ENCODE data around the gene AAK1. TPM values are rescaled to one million over a fixed set of nuclear protein-coding genes. Genes with fewer than 3 reads are reported as not detected.

The AAK1 gene
- total RNA-seq, 1 experiment from 2014 or later = 35.6 TPM

DNA sequence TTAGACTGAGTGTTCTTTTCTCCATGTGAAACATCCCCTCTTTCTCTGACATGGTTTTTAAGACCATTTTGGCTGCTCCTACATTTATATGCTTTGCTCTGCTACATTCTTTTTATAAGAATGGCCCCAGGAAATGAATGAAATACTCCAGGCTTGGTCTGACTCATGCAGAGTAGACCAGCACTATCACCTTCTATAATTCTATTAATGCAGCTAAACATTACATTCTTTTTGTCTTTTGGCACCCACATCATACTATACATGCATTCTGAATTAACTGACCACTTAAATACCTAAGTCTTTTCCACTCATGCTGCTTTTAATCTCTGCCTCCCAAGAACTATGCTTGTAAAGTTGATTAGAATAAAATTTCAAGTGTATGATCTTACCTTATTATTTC is 94.1 kb downstream of the AAK1 start:
- H3K36me3 Mint-ChIP-seq = peaks cover 23% of the 10 kb centered on the region
- no peak for DNase-seq (ENCODE audit: low spot score)
- ATAC-seq = no peak

DNA sequence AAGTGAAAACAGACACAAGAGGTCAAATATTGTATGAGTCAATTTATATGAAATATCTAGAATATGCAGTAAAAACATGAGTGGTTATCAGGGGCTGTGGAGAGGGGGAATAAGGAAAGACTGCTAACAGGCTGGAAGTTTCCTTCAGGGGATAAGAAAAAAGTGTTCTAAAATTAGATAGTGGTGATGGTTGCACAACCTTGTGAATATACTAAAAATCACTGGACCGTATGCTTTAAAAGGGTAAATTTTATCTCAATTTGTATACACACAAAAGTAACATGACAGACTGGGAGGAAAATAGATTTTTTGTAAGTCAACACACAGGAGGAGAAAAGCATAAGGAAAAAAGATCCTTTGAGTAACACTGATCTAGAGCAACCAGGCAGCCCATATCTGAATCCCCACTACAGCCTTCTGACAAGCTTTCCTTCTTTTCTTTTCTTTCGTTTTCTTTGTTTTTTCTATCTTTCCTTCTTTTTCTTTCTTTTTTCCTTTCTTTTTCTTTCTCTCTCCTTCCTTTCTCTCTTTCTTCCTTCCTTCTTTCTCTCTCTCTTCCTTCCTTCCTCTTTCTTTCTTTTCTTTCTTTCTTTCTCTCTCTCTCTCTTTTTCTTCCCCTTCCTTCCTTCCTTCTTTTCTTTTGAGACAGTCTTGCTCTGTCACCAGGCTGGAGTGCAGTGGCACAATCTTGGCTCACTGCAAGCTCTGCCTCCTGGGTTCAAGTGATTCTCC is 95.4 kb downstream of the AAK1 start:
- no peak for ATAC-seq
- DNase-seq (ENCODE audit: low spot score) = no peak
- Mint-ChIP-seq H3K9me3 (peaks cover 30% of the 10 kb centered on the region), H3K27me3 (ENCODE audit: low read depth) (no peaks in the 10 kb centered on the region), H3K27ac (no peak overlapping the region), H3K4me1 (no peaks in the 10 kb centered on the region), H3K4me3 (no peak overlapping the region), H3K36me3 (peaks cover 23% of the 10 kb centered on the region)
- ChIA-PET CTCF (interaction anchor here (1.4 kb wide), 1 partner anchor 17 kb away, joined by 4 read pairs; no protein-coding TSS in a partner anchor), POLR2A (no interaction called here)
- TF ChIP-seq JUN (CRISPR knock-in tag; IDR thresholded peaks at IDR 0.05) (no peak), ZNF138 (CRISPR knock-in tag; conservative IDR thresholded peaks at IDR 0.05) (no peak), IRF1 (CRISPR knock-in tag; IDR thresholded peaks at IDR 0.05) (no peak), GABPB1 (CRISPR knock-in tag; IDR thresholded peaks at IDR 0.05) (no peak), E2F5 (CRISPR knock-in tag; IDR thresholded peaks at IDR 0.05) (no peak), CBFB (CRISPR knock-in tag; IDR thresholded peaks at IDR 0.05; ENCODE audit: low read depth) (no peak), SP1 (CRISPR knock-in tag; conservative IDR thresholded peaks at IDR 0.05) (no peak), HMGXB4 (CRISPR knock-in tag; IDR thresholded peaks at IDR 0.05) (no peak), ZNF532 (CRISPR knock-in tag; IDR thresholded peaks at IDR 0.05; ENCODE audit: borderline replicate concordance) (no peak), ATF2 (CRISPR knock-in tag; IDR thresholded peaks at IDR 0.05; ENCODE audit: borderline replicate concordance, low read depth) (no peak)

More for the DNA sequence above, 94.1 kb downstream of the AAK1 start:
- Mint-ChIP-seq H3K27ac (no peak overlapping the region), H3K27me3 (ENCODE audit: low read depth) (no peaks in the 10 kb centered on the region), H3K4me1 (no peaks in the 10 kb centered on the region), H3K4me3 (no peak overlapping the region), H3K9me3 (peaks cover 30% of the 10 kb centered on the region)
- TF ChIP-seq ATF2 (CRISPR knock-in tag; IDR thresholded peaks at IDR 0.05; ENCODE audit: borderline replicate concordance, low read depth) = no peak
- TF ChIP-seq, protein P1, sequence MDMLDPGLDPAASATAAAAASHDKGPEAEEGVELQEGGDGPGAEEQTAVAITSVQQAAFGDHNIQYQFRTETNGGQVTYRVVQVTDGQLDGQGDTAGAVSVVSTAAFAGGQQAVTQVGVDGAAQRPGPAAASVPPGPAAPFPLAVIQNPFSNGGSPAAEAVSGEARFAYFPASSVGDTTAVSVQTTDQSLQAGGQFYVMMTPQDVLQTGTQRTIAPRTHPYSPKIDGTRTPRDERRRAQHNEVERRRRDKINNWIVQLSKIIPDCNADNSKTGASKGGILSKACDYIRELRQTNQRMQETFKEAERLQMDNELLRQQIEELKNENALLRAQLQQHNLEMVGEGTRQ (CRISPR knock-in tag; IDR thresholded peaks at IDR 0.05) = no peak
- CTCF ChIA-PET = no interaction called here
- POLR2A ChIA-PET = no interaction called here
